Lung (tissue), 12 donors: ENCODE measurements around the gene SLC38A7. TPM values are rescaled to one million over a fixed set of nuclear protein-coding genes. Genes with fewer than 3 reads are reported as not detected.

Experiments used
- ATAC-seq: fragments of 200-7000 bp; cut with Tn5 transposase; one replicate; pipeline ENCODE4 v1.9.1; 2020; ENCODE audit warnings: moderate number of reproducible peaks; ENCODE audit not compliant: insufficient read depth, low FRiP score
- DNase-seq, 3 donors: peaks; one replicate each; pipeline ENCODE4 v3.0.0-alpha.2; 2013 to 2017
- H3K27ac ChIP-seq, 2 donors: one replicate each; pipeline ENCODE4 v1.5.1; 2013; ENCODE audit warnings: mild to moderate bottlenecking in 2 of 2, moderate library complexity in 2 of 2, control low read depth in 1 of 2, inconsistent platforms in 1 of 2, low read depth in 1 of 2, low read length in 1 of 2
- H3K27me3 ChIP-seq, 3 donors: one replicate each; pipeline ENCODE4 v1.5.1; 2013; ENCODE audit warnings: low read length in 2 of 3; ENCODE audit not compliant: control insufficient read depth in 3 of 3, insufficient read depth in 3 of 3
- H3K36me3 ChIP-seq, 4 donors: one replicate each; pipeline ENCODE4 v1.5.1; 2013; ENCODE audit warnings: low read length in 4 of 4, mild to moderate bottlenecking in 1 of 4, moderate library complexity in 1 of 4; ENCODE audit not compliant: control insufficient read depth in 4 of 4, insufficient read depth in 4 of 4
- H3K4me1 ChIP-seq, 5 donors: one replicate each; pipeline ENCODE4 v1.5.1; 2013; ENCODE audit warnings: low read length in 5 of 5, mild to moderate bottlenecking in 2 of 5, moderate library complexity in 1 of 5; ENCODE audit not compliant: control insufficient read depth in 5 of 5, insufficient read depth in 5 of 5
- H3K4me3 ChIP-seq: one replicate; pipeline ENCODE4 v1.5.1; 2013; ENCODE audit warnings: mild to moderate bottlenecking, control low read depth, moderate library complexity
- H3K9ac ChIP-seq, 2 donors: one replicate each; pipeline ENCODE4 v1.5.1; 2013; ENCODE audit warnings: low read length in 2 of 2, control low read depth in 1 of 2; ENCODE audit not compliant: insufficient read depth in 1 of 2
- H3K9me3 ChIP-seq, 4 donors: one replicate each; pipeline ENCODE4 v1.5.1; 2013; ENCODE audit warnings: low read length in 3 of 4, mild to moderate bottlenecking in 1 of 4, moderate library complexity in 1 of 4; ENCODE audit not compliant: control insufficient read depth in 4 of 4, insufficient read depth in 3 of 4
- WGBS, 2 donors: extraction: QIAGEN DNeasy Blood & Tissue Kit; methylation state at CpG; one replicate each; pipeline ENCODE4 v1.1.7; 2013; 5-methylcytosine and 5-hydroxymethylcytosine counted together
- polyA plus RNA-seq, 2 donors: library from polyadenylated mRNA; stranded (reverse); fragments of 200-250 nt; gene quantifications; one replicate each; pipeline ENCODE4 v1.2.1, GENCODE V29; 2013
- total RNA-seq, 2 donors: library from RNA; depleted of rRNA in 1 of 2; stranded (reverse); fragments of >200 nt in 1 of 2; gene quantifications; one replicate each; pipeline ENCODE4 v1.2.1, GENCODE V29; 2014 to 2021
- TF ChIP-seq, protein P1 (sequence below): IDR thresholded peaks from 2 replicates; pipeline ENCODE4 v1.5.1; 2012; ENCODE audit warnings: mild to moderate bottlenecking; ENCODE audit errors: control extremely low read depth, extremely low read depth
- donor health status: control.
- donor health status: control.
- donor health status: Bipolar disorder and iron deficiency.
- donor health status: healthy.
- donor health status: DM: yes; HTN: yes; CAD: no.

The SLC38A7 gene
- total and polyA plus RNA-seq, 4 donors, result 11.3 to 18.2 (median 14.9) TPM

DNA sequence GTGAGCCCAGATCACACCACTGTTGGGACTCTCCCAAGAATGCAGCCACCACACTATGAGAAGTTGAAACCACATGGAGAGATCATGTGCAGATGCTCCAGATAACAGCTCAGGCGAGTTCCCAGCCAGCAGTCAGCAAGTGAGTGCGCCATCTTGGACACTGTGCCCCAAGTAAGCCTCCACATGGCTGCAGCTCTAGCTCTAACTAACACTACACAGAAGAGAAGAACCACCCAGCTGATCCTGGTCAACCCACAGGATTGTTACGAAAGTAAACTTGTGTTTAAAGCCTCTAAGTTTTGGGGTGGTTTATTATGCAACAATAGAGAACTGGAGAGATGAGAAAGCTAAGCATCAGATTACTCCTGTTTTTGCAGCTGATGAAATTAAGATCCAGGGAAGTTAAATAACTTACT is 25.8 kb downstream of the SLC38A7 start:
- H3K9me3 ChIP-seq, result no peaks in the 10 kb centered on the region
- no peak overlapping the region for H3K27ac ChIP-seq
- TF ChIP-seq, protein P1, sequence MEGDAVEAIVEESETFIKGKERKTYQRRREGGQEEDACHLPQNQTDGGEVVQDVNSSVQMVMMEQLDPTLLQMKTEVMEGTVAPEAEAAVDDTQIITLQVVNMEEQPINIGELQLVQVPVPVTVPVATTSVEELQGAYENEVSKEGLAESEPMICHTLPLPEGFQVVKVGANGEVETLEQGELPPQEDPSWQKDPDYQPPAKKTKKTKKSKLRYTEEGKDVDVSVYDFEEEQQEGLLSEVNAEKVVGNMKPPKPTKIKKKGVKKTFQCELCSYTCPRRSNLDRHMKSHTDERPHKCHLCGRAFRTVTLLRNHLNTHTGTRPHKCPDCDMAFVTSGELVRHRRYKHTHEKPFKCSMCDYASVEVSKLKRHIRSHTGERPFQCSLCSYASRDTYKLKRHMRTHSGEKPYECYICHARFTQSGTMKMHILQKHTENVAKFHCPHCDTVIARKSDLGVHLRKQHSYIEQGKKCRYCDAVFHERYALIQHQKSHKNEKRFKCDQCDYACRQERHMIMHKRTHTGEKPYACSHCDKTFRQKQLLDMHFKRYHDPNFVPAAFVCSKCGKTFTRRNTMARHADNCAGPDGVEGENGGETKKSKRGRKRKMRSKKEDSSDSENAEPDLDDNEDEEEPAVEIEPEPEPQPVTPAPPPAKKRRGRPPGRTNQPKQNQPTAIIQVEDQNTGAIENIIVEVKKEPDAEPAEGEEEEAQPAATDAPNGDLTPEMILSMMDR, result no peak
- H3K36me3 ChIP-seq, result no peaks in the 10 kb centered on the region
- DNase-seq (no peak), ATAC-seq (no peak)
- H3K9ac ChIP-seq, result no peak overlapping the region
- H3K4me3 ChIP-seq, result no peak overlapping the region
- H3K4me1 ChIP-seq, result no peaks in the 10 kb centered on the region
- no peaks in the 10 kb centered on the region for H3K27me3 ChIP-seq
- WGBS, 2 donors, result 62 to 80% methylated on average over 3 of the region's 3 CpGs

DNA sequence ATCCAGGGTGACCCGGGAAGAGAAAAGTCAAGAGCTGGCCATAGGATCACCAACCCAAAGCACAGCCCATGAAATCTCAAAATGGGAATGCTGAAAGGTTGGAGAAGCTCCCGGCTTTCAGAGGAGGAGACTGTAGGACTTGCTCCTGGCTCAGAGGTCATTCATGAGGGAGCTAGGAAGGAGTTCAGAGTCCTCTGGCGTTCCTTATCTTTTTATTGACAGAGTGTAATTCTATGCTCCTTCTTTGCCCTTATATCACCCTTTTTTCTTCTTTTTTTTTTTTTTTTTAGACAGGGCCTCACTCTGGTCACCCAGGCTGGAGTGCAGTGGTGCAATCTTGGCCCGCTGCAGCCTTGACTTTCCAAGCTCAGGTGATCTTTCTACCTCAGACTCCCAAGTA is 27.7 kb downstream of the SLC38A7 start:
- 85 to 87% methylated on average over 4 of the region's 4 CpGs for WGBS, 2 donors
- no peak overlapping the region for H3K4me3 ChIP-seq
- no peaks in the 10 kb centered on the region for H3K9me3 ChIP-seq
- TF ChIP-seq, protein P1, result no peak
- ATAC-seq (no peak), DNase-seq (no peak)
- no peak overlapping the region for H3K9ac ChIP-seq
- no peak overlapping the region for H3K27ac ChIP-seq
- no peaks in the 10 kb centered on the region for H3K27me3 ChIP-seq
- no peaks in the 10 kb centered on the region for H3K36me3 ChIP-seq
- no peaks in the 10 kb centered on the region for H3K4me1 ChIP-seq

GRCh38 chr16:58655215-58655596 is 29.4 kb downstream of the SLC38A7 start:
- no peak overlapping the region for H3K9ac ChIP-seq
- no peaks in the 10 kb centered on the region for H3K36me3 ChIP-seq
- WGBS, 2 donors, result 87 to 90% methylated on average over 8 of the region's 8 CpGs
- H3K27me3 ChIP-seq, result no peaks in the 10 kb centered on the region
- DNase-seq, result no peak
- H3K4me1 ChIP-seq, result no peaks in the 10 kb centered on the region
- H3K27ac ChIP-seq, result no peak overlapping the region
- TF ChIP-seq, protein P1, result no peak
- ATAC-seq, result no peak
- H3K9me3 ChIP-seq, result no peaks in the 10 kb centered on the region
- H3K4me3 ChIP-seq, result no peak overlapping the region

GRCh38 chr16:58654560-58655214 is 29.9 kb downstream of the SLC38A7 start:
- no peak for DNase-seq
- 76 to 87% methylated on average over 7 of the region's 7 CpGs for WGBS, 2 donors
- no peaks in the 10 kb centered on the region for H3K4me1 ChIP-seq
- ATAC-seq, result no peak
- no peak overlapping the region for H3K4me3 ChIP-seq
- no peaks in the 10 kb centered on the region for H3K9me3 ChIP-seq
- TF ChIP-seq, protein P1, result no peak
- no peaks in the 10 kb centered on the region for H3K36me3 ChIP-seq
- no peaks in the 10 kb centered on the region for H3K27me3 ChIP-seq
- H3K9ac ChIP-seq, result no peak overlapping the region
- H3K27ac ChIP-seq, result no peak overlapping the region
